Loucy (cell line): ENCODE results near the gene SH3GLB1.

Experiments used
- H2AFZ ChIP-seq: fragments of 200-600 bp; sonication (generic); 2 replicates; pipeline ENCODE4 v1.6.0; 2016; ENCODE audit warnings: antibody characterized with exemption, mild to moderate bottlenecking, low read length, moderate library complexity
- H3F3A ChIP-seq: fragments of 200-600 bp; 2 replicates; pipeline ENCODE4 v1.6.0; 2016; ENCODE audit warnings: antibody characterized with exemption, low read depth, mild to moderate bottlenecking
- H3K27me3 ChIP-seq: fragments of 200-600 bp; sonication (generic); 2 replicates; pipeline ENCODE4 v1.6.1; 2014; ENCODE audit warnings: low read length, mild to moderate bottlenecking; ENCODE audit not compliant: insufficient read depth, poor library complexity, severe bottlenecking
- H3K36me3 ChIP-seq: fragments of 200-600 bp; sonication (generic); 2 replicates; pipeline ENCODE4 v1.6.1; 2016; ENCODE audit warnings: low read length; ENCODE audit not compliant: insufficient read depth
- H3K4me1 ChIP-seq: fragments of 200-600 bp; sonication (generic); 2 replicates; pipeline ENCODE4 v1.5.1; 2014; ENCODE audit warnings: low read length, mild to moderate bottlenecking; ENCODE audit not compliant: insufficient read depth, poor library complexity, severe bottlenecking
- H3K4me2 ChIP-seq: fragments of 200-600 bp; sonication (generic); 2 replicates; pipeline ENCODE4 v1.6.0; 2014; ENCODE audit warnings: antibody characterized with exemption, low read length, low read depth, mild to moderate bottlenecking; ENCODE audit not compliant: poor library complexity, severe bottlenecking
- H3K4me3 ChIP-seq: fragments of 200-600 bp; sonication (generic); 2 replicates; pipeline ENCODE4 v1.5.1; 2014; ENCODE audit warnings: low read length, mild to moderate bottlenecking, mixed read lengths; ENCODE audit not compliant: poor library complexity, severe bottlenecking
- H3K79me2 ChIP-seq: fragments of 200-600 bp; sonication (generic); 2 replicates; pipeline ENCODE4 v1.6.1; 2014; ENCODE audit warnings: low read length; ENCODE audit not compliant: insufficient read depth
- H3K9ac ChIP-seq: fragments of 200-600 bp; sonication (generic); 2 replicates; pipeline ENCODE4 v1.6.0; 2014; ENCODE audit warnings: mild to moderate bottlenecking, low read depth, low read length, moderate library complexity; ENCODE audit not compliant: poor library complexity, severe bottlenecking
- H3K9me2 ChIP-seq: fragments of 200-600 bp; sonication (generic); replicated peaks from 2 replicates; pipeline ENCODE4 v1.6.1; 2016; ENCODE audit warnings: low read depth, low read length, mixed read lengths
- H3K9me3 ChIP-seq: fragments of 200-600 bp; sonication (generic); 2 replicates; pipeline ENCODE4 v1.6.1; 2014; ENCODE audit warnings: mild to moderate bottlenecking, antibody characterized with exemption, low read length, low read depth; ENCODE audit not compliant: insufficient read depth
- H4K20me1 ChIP-seq: fragments of 200-600 bp; sonication (generic); 2 replicates; pipeline ENCODE4 v1.6.0; 2014; ENCODE audit warnings: antibody characterized with exemption, low read length, mild to moderate bottlenecking; ENCODE audit not compliant: insufficient read depth, poor library complexity, severe bottlenecking
- EZH2phosphoT487 ChIP-seq: fragments of 200-600 bp; IDR thresholded peaks from 2 replicates; pipeline ENCODE4 v1.6.1; 2018; ENCODE audit warnings: antibody characterized with exemption, mild to moderate bottlenecking, moderate library complexity, borderline replicate concordance
- TF ChIP-seq, protein P1 (sequence below): fragments of 200-600 bp; sonication (generic); conservative IDR thresholded peaks from 2 replicates; pipeline ENCODE4 v1.5.1; 2014; ENCODE audit warnings: mild to moderate bottlenecking, antibody characterized with exemption, low read length

SH3GLB1 gene

DNA sequence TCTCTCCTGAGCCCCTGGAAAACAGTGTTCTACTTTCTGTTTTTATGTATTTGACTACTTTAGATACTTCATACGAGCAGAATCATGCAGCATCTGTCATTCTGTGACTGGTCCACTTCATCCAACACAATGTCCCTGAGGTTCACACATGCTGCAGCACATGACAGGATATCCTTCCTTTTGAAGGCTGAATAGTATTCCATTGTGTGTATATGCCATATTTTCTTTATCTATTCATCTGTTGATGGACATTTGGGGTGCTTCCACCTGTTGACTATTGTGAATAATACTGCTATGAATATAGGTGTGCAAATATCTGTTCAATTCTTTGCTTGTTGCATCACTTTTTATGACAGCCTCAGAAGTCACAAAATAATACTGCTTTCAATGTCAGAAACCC lies 55.8 kb downstream of the SH3GLB1 start:
- H3K4me3 ChIP-seq, result no peak overlapping the region

DNA sequence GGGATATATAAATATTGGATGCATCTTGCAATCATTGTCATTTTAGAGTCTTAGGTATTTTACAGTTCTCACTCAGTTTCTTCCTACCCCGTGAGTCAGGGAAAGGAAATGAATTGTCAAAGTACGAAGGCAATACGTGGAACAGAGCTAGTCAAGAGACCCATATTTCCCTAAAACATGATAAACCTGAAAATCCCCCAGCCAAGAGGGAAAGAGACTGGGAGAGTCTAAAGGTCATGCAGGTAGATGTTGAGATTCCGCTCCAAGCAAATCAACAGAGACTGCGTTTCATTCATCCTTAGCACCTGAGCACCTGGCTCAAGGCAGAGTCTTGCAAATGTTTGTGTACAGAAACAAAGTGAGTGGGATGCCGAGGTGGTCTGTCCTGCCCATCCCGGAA lies 58.0 kb downstream of the SH3GLB1 start:
- Histone ChIP-seq H3K9ac (no peak overlapping the region), H2AFZ (no peak overlapping the region), H3K36me3 (no peaks in the 10 kb centered on the region)

More for the DNA sequence above, 55.8 kb downstream of the SH3GLB1 start:
- no peak overlapping the region for H3K4me2 ChIP-seq
- no peak overlapping the region for H3K9ac ChIP-seq
- H3K9me3 ChIP-seq, result no peaks in the 10 kb centered on the region
- no peaks in the 10 kb centered on the region for H3K9me2 ChIP-seq
- no peaks in the 10 kb centered on the region for H4K20me1 ChIP-seq
- H3F3A ChIP-seq, result no peaks in the 10 kb centered on the region
- no peaks in the 10 kb centered on the region for H3K36me3 ChIP-seq
- H3K4me1 ChIP-seq, result no peaks in the 10 kb centered on the region
- TF ChIP-seq EZH2phosphoT487, result no peak
- TF ChIP-seq, protein P1, sequence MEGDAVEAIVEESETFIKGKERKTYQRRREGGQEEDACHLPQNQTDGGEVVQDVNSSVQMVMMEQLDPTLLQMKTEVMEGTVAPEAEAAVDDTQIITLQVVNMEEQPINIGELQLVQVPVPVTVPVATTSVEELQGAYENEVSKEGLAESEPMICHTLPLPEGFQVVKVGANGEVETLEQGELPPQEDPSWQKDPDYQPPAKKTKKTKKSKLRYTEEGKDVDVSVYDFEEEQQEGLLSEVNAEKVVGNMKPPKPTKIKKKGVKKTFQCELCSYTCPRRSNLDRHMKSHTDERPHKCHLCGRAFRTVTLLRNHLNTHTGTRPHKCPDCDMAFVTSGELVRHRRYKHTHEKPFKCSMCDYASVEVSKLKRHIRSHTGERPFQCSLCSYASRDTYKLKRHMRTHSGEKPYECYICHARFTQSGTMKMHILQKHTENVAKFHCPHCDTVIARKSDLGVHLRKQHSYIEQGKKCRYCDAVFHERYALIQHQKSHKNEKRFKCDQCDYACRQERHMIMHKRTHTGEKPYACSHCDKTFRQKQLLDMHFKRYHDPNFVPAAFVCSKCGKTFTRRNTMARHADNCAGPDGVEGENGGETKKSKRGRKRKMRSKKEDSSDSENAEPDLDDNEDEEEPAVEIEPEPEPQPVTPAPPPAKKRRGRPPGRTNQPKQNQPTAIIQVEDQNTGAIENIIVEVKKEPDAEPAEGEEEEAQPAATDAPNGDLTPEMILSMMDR, result no peak
- no peaks in the 10 kb centered on the region for H3K27me3 ChIP-seq
- H2AFZ ChIP-seq, result no peak overlapping the region
- no peaks in the 10 kb centered on the region for H3K79me2 ChIP-seq

DNA sequence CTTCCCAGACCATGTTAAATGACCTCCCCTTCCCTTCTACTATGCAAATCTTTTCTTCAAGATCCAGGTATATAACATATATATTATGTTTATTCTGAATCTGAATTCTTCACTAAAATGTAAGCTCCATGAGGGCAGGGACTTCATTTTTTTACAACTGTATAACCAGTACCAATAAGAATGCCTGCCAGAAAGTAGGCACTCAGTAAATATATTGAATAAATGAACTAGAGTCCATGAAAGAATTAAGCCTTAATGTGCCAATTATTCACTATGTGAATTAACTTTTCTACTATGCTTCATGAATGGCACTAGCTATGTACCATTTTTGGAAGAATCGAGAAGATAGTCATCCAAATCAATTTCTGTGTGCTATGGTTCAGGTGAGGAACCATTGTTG lies 60.1 kb downstream of the SH3GLB1 start:
- Histone ChIP-seq H4K20me1 (no peaks in the 10 kb centered on the region), H2AFZ (no peak overlapping the region), H3K9ac (no peak overlapping the region), H3K9me2 (no peaks in the 10 kb centered on the region), H3K4me3 (no peak overlapping the region), H3K9me3 (no peaks in the 10 kb centered on the region), H3K36me3 (no peaks in the 10 kb centered on the region), H3K27me3 (no peaks in the 10 kb centered on the region), H3K4me1 (no peaks in the 10 kb centered on the region), H3K4me2 (no peak overlapping the region), H3K79me2 (no peaks in the 10 kb centered on the region), H3F3A (no peaks in the 10 kb centered on the region)
- TF ChIP-seq, protein P1, result no peak
- no peak for TF ChIP-seq EZH2phosphoT487

More for the DNA sequence above, 58.0 kb downstream of the SH3GLB1 start:
- Histone ChIP-seq H3K9me2 (no peaks in the 10 kb centered on the region), H3K4me3 (no peak overlapping the region), H3K79me2 (no peaks in the 10 kb centered on the region), H4K20me1 (no peaks in the 10 kb centered on the region), H3K4me2 (no peak overlapping the region), H3K4me1 (no peaks in the 10 kb centered on the region), H3F3A (no peaks in the 10 kb centered on the region), H3K27me3 (no peaks in the 10 kb centered on the region), H3K9me3 (no peaks in the 10 kb centered on the region)
- TF ChIP-seq EZH2phosphoT487, result no peak
- TF ChIP-seq, protein P1, result no peak
